Neuronal stem cell (in vitro differentiated cells): ENCODE results near the gene ZIC2.

ENCODE experiments used
- DNase-seq: peaks from one replicate; pipeline ENCODE4 v3.0.0-alpha.2; 2013; ENCODE audit warnings: low spot score
- H2AFZ ChIP-seq: one replicate; pipeline ENCODE4 v1.6.1; 2013; ENCODE audit warnings: mild to moderate bottlenecking, low read length, inconsistent platforms
- H2AK5ac ChIP-seq: 2 replicates; pipeline ENCODE4 v1.6.1; 2013; ENCODE audit warnings: low read depth, mild to moderate bottlenecking, inconsistent platforms, low read length, moderate library complexity, mixed read lengths
- H2BK120ac ChIP-seq: 2 replicates; pipeline ENCODE4 v1.6.1; 2013; ENCODE audit warnings: low read depth, mild to moderate bottlenecking, inconsistent platforms, low read length, moderate library complexity, mixed read lengths
- H2BK12ac ChIP-seq: one replicate; pipeline ENCODE4 v1.6.1; 2013; ENCODE audit warnings: low read length, inconsistent platforms
- H2BK15ac ChIP-seq: 2 replicates; pipeline ENCODE4 v1.6.1; 2013; ENCODE audit warnings: mild to moderate bottlenecking, low read length, inconsistent platforms, mixed read lengths
- H2BK5ac ChIP-seq: one replicate; pipeline ENCODE4 v1.6.1; 2013; ENCODE audit warnings: inconsistent platforms, mild to moderate bottlenecking, low read length, moderate library complexity
- H3K14ac ChIP-seq: one replicate; pipeline ENCODE4 v1.6.1; 2013; ENCODE audit warnings: low read length, inconsistent platforms
- H3K18ac ChIP-seq: 2 replicates; pipeline ENCODE4 v1.6.1; 2013; ENCODE audit warnings: low read length, inconsistent platforms
- H3K23ac ChIP-seq: 2 replicates; pipeline ENCODE4 v1.6.1; 2013; ENCODE audit warnings: low read depth, mild to moderate bottlenecking, mixed read lengths, low read length, inconsistent platforms; ENCODE audit not compliant: poor library complexity
- H3K27ac ChIP-seq: replicated peaks from 3 replicates; pipeline ENCODE4 v1.5.1; 2013; ENCODE audit warnings: low read length, inconsistent platforms
- H3K27me3 ChIP-seq, 3 experiments: 2 replicates each; pipeline ENCODE4 v1.6.1; 2013; ENCODE audit warnings: low read length in 3 of 3, mild to moderate bottlenecking in 2 of 3, inconsistent platforms in 1 of 3, low read depth in 1 of 3, mixed read lengths in 1 of 3, moderate library complexity in 1 of 3; ENCODE audit not compliant: control insufficient read depth in 3 of 3, insufficient read depth in 3 of 3
- H3K36me3 ChIP-seq, 2 donors: replicated peaks in 1 of 2; 2 replicates each; pipeline ENCODE4 v1.6.1; 2013; ENCODE audit warnings: low read length in 2 of 2; ENCODE audit not compliant: control insufficient read depth in 2 of 2, insufficient read depth in 2 of 2
- H3K4ac ChIP-seq: 2 replicates; pipeline ENCODE4 v1.6.1; 2013; ENCODE audit warnings: inconsistent platforms, mild to moderate bottlenecking, low read length, moderate library complexity
- H3K4me1 ChIP-seq, 2 donors: 1 replicate in 1 of 2; 2 replicates in 1 of 2; pipeline ENCODE4 v1.6.1; 2013; ENCODE audit warnings: low read length in 2 of 2, low read depth in 1 of 2; ENCODE audit not compliant: control insufficient read depth in 2 of 2, insufficient read depth in 1 of 2
- H3K4me2 ChIP-seq: one replicate; pipeline ENCODE4 v1.6.1; 2013; ENCODE audit warnings: mild to moderate bottlenecking, low read length, inconsistent platforms; ENCODE audit not compliant: insufficient read depth, poor library complexity, severe bottlenecking
- H3K4me3 ChIP-seq, 2 donors: 2 replicates each; pipeline ENCODE4 v1.5.1; 2013; ENCODE audit warnings: low read length in 2 of 2, mild to moderate bottlenecking in 2 of 2, inconsistent platforms in 1 of 2, moderate library complexity in 1 of 2
- H3K79me1 ChIP-seq: one replicate; pipeline ENCODE4 v1.6.1; 2013; ENCODE audit warnings: low read depth, mild to moderate bottlenecking, inconsistent platforms, low read length, moderate library complexity
- H3K9ac ChIP-seq: one replicate; pipeline ENCODE4 v1.6.1; 2013; ENCODE audit warnings: mild to moderate bottlenecking, low read depth, low read length, inconsistent platforms; ENCODE audit not compliant: poor library complexity
- H3K9me3 ChIP-seq, 2 donors: replicated peaks in 1 of 2; 2 replicates each; pipeline versions ENCODE3 to v1.6.1; 2013; ENCODE audit warnings: low read length in 2 of 2, mild to moderate bottlenecking in 2 of 2, inconsistent platforms in 1 of 2, low read depth in 1 of 2, mixed read lengths in 1 of 2, moderate library complexity in 1 of 2; ENCODE audit not compliant: control insufficient read depth in 2 of 2, insufficient read depth in 1 of 2
- H4K8ac ChIP-seq: one replicate; pipeline ENCODE4 v1.6.1; 2013; ENCODE audit warnings: low read depth, mild to moderate bottlenecking, inconsistent platforms, low read length, moderate library complexity
- H4K91ac ChIP-seq: one replicate; pipeline ENCODE4 v1.6.1; 2013; ENCODE audit warnings: low read length, low read depth, mild to moderate bottlenecking, inconsistent platforms; ENCODE audit not compliant: poor library complexity
- WGBS, 2 donors: extraction: QIAGEN DNeasy Blood & Tissue Kit; methylation state at CpG; one replicate each; pipeline ENCODE4 v1.1.7; 2013; ENCODE audit warnings: missing lambda C conversion rate in 2 of 2, mixed read lengths in 1 of 2; ENCODE audit not compliant: insufficient read length in 2 of 2, insufficient replicate concordance in 1 of 2; ENCODE audit errors: extremely low coverage in 2 of 2; 5-methylcytosine and 5-hydroxymethylcytosine counted together

The ZIC2 gene

DNA sequence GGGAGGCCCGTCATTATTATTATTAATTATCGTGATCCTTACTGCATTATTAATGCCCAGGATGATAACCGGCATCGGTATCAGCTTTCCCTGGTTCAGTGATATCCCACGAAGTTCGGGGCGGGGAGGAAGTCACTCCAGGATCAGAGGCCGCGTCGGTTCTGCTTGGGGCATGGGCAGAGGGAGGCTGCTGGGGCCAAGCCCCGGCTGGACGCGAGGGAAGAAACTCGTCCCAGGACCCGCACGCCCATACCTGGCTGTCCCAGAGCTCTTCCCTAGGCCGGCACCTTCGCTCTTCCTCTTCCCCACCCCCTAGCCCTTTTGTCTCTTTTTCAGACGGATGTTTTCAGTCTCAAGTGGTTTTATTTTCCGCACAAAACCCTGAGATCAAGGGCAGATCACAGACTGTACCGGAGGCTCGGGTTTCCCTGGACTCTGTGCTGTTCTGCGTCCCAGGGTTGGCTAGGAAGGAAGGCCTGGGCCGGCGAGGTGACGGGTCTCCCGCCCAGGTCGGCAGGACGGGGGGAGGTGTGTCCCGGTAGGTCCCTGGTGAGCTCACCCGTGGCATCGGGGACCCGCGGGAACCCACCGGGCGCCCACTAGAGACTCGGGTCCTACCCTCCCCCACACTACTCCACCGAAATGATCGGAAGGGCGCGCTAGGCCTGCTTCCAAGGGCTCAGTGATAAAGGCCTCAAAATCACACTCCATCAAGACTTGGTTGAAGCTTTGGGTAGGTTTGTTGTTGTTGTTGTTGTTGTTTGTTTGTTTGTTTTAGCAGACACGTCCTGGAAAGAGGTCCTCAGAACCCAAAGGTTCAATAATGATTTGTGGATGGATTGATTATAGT, 7.9 kb downstream of the ZIC2 start:
- H2AFZ ChIP-seq: no peak overlapping the region
- H2AK5ac ChIP-seq: no peak overlapping the region
- no peak overlapping the region for H3K4me3 ChIP-seq
- no peak overlapping the region for H2BK120ac ChIP-seq
- H2BK12ac ChIP-seq: no peak overlapping the region
- peaks cover 6% of the 10 kb centered on the region for H3K79me1 ChIP-seq
- H3K27ac ChIP-seq: no peak overlapping the region
- peak; percentile 26 for DNase-seq
- H3K4me1 ChIP-seq: peaks cover 32 to 46% of the 10 kb centered on the region in 2 donors
- H3K36me3 ChIP-seq: peaks cover 8 to 47% of the 10 kb centered on the region in 2 donors
- no peak overlapping the region for H3K9ac ChIP-seq
- H3K27me3 ChIP-seq: peaks cover 15 to 54% (median 20%) of the 10 kb centered on the region in 3 experiments
- H4K8ac ChIP-seq: no peak overlapping the region
- H3K18ac ChIP-seq: peak overlapping the region; percentile 17
- WGBS, 2 donors: no CpG with 5 or more reads among the region's 42 CpGs
- no peak overlapping the region for H3K14ac ChIP-seq
- no peak overlapping the region for H2BK5ac ChIP-seq
- no peak overlapping the region for H3K23ac ChIP-seq
- H4K91ac ChIP-seq: no peak overlapping the region
- peaks cover 0 to 3% of the 10 kb centered on the region in 2 donors for H3K9me3 ChIP-seq
- peak overlapping the region; percentile 14 for H3K4me2 ChIP-seq
- H3K4ac ChIP-seq: no peak overlapping the region
- H2BK15ac ChIP-seq: no peak overlapping the region

DNA sequence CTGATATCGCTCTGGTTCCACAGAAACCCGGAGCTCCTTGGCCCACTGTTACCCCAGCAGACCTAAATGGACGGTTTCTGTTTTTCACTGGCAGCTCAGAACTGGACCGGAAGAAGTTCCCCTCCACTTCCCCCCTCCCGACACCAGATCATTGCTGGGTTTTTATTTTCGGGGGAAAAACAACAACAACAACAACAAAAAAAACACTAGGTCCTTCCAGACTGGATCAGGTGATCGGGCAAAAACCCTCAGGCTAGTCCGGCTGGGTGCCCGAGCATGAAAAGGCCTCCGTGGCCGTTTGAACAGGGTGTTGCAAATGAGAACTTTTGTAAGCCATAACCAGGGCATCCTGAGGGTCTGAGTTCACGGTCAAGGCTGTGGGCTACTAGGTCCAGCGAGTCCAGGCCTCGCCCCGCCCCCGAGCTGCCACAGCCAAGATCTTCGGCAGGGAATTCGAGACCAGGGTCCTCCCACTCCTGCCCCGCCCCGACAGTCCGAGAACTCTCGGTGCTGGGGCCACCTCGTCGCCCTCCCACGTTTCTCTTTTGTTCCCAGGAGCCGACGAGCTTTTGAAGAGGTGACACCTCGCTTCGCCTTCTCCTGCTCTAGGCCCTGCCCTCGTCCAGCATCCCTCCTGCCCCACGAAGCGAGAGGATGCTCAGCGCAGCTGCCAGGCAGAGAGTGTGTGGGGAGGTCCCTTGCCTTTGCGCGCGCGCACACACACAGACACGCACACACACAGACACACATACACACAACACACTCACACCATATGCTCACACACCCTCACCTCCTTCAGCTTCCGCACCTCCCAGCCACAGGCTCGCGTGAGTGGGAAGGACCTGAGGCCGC, 8.8 kb downstream of the ZIC2 start:
- Histone ChIP-seq H3K36me3 (peaks cover 5 to 41% of the 10 kb centered on the region in 2 donors), H3K4me2 (peak overlapping the region; percentile 41), H3K14ac (peak overlapping the region; percentile 57), H4K8ac (no peak overlapping the region), H2BK12ac (peak overlapping the region; percentile 51), H3K18ac (peak overlapping the region; percentile 73), H4K91ac (no peak overlapping the region), H3K9me3 (peaks cover 0 to 3% of the 10 kb centered on the region in 2 donors), H2BK5ac (no peak overlapping the region), H3K27me3 (peaks cover 15 to 57% (median 29%) of the 10 kb centered on the region in 3 experiments), H3K23ac (peak overlapping the region; percentile 99), H3K4me1 (peaks cover 32 to 49% of the 10 kb centered on the region in 2 donors), H2BK15ac (no peak overlapping the region), H2AFZ (no peak overlapping the region), H3K79me1 (peaks cover 6% of the 10 kb centered on the region), H2BK120ac (no peak overlapping the region), H2AK5ac (peak overlapping the region; percentile 90), H3K27ac (no peak overlapping the region), H3K4me3 (peak overlapping the region in 1 of 2 donors; percentile 9), H3K9ac (peak overlapping the region; percentile 73), H3K4ac (no peak overlapping the region)
- peak; percentile 30 for DNase-seq
- no CpG with 5 or more reads among the region's 42 CpGs for WGBS, 2 donors

DNA sequence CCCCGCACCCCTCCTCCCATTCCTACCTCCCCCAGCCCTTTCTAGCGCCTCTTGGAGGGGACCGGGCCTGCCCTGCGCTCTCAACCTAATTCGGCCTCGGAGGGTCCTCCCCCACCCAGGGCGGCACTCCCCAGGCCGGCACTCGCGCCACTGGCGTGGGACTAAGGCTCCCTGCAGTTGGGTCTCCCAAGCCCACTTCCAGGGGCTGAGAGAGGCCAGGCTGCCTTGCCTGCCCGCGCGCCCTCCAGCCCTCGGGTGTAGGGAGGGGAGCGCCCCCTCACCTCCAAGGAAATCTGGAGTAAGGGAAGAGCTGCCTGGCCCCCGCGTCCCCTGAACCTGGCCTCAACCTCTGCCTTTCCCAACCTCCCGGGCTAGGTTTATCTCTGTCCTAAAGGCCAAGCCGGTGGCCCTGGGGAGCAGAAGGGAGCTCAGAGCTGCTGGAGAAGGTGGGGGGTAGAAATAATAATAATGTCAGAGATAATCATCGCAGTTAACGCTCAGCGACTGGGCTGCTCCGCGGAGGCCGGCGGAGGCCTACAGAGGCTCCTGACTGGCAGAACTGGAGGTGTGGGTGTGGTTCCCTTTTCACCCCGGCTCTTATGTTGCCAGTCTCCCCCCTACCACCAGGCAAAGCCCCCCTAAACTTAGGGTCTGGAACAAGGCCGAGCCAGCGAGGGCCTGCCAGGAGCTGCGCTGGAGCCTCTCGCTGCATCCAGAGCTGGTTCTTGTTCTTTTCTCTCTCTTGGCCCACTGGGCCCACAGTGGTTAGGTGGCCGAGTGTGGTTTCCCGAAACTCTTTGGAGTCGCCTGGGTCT, 9.6 kb downstream of the ZIC2 start:
- Histone ChIP-seq H3K23ac (peak overlapping the region; percentile 99), H2BK5ac (no peak overlapping the region), H3K18ac (peak overlapping the region; percentile 73), H3K9ac (no peak overlapping the region), H4K8ac (no peak overlapping the region), H2AFZ (peak overlapping the region; percentile 74), H2AK5ac (peak overlapping the region; percentile 90), H3K36me3 (peaks cover under 1 to 34% of the 10 kb centered on the region in 2 donors), H3K27me3 (peaks cover 15 to 64% (median 37%) of the 10 kb centered on the region in 3 experiments), H3K4me2 (peak overlapping the region; percentile 41), H4K91ac (no peak overlapping the region), H3K4me1 (peaks cover 32 to 56% of the 10 kb centered on the region in 2 donors), H3K27ac (no peak overlapping the region), H3K79me1 (peaks cover 6% of the 10 kb centered on the region), H2BK15ac (no peak overlapping the region), H2BK120ac (no peak overlapping the region), H3K14ac (peak overlapping the region; percentile 57), H3K4ac (no peak overlapping the region), H3K9me3 (peaks cover 0 to 3% of the 10 kb centered on the region in 2 donors), H3K4me3 (peak overlapping the region in 1 of 2 donors; percentile 30), H2BK12ac (peak overlapping the region; percentile 51)
- DNase-seq: peak; percentile 30
- WGBS, 2 donors: no CpG with 5 or more reads among the region's 35 CpGs
